Panc1 (cell line): ENCODE measurements around the gene SNED1. TPM values are rescaled to one million over a fixed set of nuclear protein-coding genes. Genes with fewer than 3 reads are reported as not detected.

ENCODE experiments used
- ATAC-seq: fragments of 200-7000 bp; cut with Tn5 transposase; 2 replicates; pipeline ENCODE4 v1.9.1; 2020; ENCODE audit warnings: mild to moderate bottlenecking, moderate library complexity
- BruUV-seq: library from RNA; stranded (reverse); fragments of 400-500 nt; replicated peaks from 2 replicates; lab custom pipeline; 2021; lab: Mats Ljungman, UMichigan
- CTCF ChIA-PET: fragments of 300-600 bp; sonication (Branson Sonifier 250); formaldehyde crosslinking; loops from one replicate; lab custom pipeline; 2022; ENCODE audit warnings: antibody characterized with exemption; lab: Charles Lee
- POLR2A ChIA-PET: fragments of 300-600 bp; sonication (Branson Sonifier 250); formaldehyde crosslinking; loops from one replicate; lab custom pipeline; 2022; ENCODE audit warnings: antibody characterized with exemption; lab: Charles Lee
- DNase-seq: peaks from one replicate; pipeline ENCODE4 v3.0.0-alpha.2; 2010; ENCODE audit warnings: low read depth, low spot score
- H3K27ac ChIP-seq: 2 replicates; pipeline ENCODE4 v1.5.1; 2011; ENCODE audit warnings: mild to moderate bottlenecking, low read length, inconsistent platforms
- H3K27me3 ChIP-seq: fragments of 200-500 bp; sonication (Bioruptor generic); 2 replicates; pipeline ENCODE4 v1.6.0; 2014; ENCODE audit warnings: low read length, inconsistent platforms; ENCODE audit not compliant: control insufficient read depth, insufficient read depth
- H3K36me3 ChIP-seq: fragments of 200-500 bp; sonication (Bioruptor generic); 2 replicates; pipeline ENCODE4 v1.5.1; 2014; ENCODE audit warnings: inconsistent platforms, mild to moderate bottlenecking, low read length, moderate library complexity; ENCODE audit not compliant: control insufficient read depth, insufficient read depth
- H3K4me1 ChIP-seq: 2 replicates; pipeline ENCODE4 v1.5.1; 2011; ENCODE audit warnings: inconsistent platforms, mild to moderate bottlenecking, low read length, moderate library complexity; ENCODE audit not compliant: control insufficient read depth, insufficient read depth
- H3K4me3 ChIP-seq, 2 experiments: 2 replicates each; pipeline ENCODE4 v1.5.1; 2011 to 2012; ENCODE audit warnings: low read depth in 2 of 2, low read length in 2 of 2, mild to moderate bottlenecking in 2 of 2, inconsistent platforms in 1 of 2, moderate library complexity in 1 of 2
- H3K9me3 ChIP-seq: fragments of 200-500 bp; sonication (Bioruptor generic); 2 replicates; pipeline ENCODE4 v1.5.1; 2014; ENCODE audit warnings: low read depth, mild to moderate bottlenecking, inconsistent platforms, low read length, moderate library complexity; ENCODE audit not compliant: control insufficient read depth, insufficient read depth
- CTCF ChIP-seq: fragments of 450-650 bp; IDR thresholded peaks from 2 replicates; pipeline ENCODE4 v1.5.1; 2017; ENCODE audit warnings: mild to moderate bottlenecking
- POLR2AphosphoS5 ChIP-seq: IDR thresholded peaks from 2 replicates; pipeline ENCODE4 v1.6.1; 2012; ENCODE audit warnings: mild to moderate bottlenecking, low read depth, low read length, moderate library complexity
- REST ChIP-seq, 2 experiments: IDR thresholded peaks; 2 replicates each; pipeline ENCODE4 v1.6.1; 2011 to 2012; ENCODE audit warnings: low read depth in 2 of 2, control low read depth in 1 of 2, low read length in 1 of 2, mild to moderate bottlenecking in 1 of 2, moderate library complexity in 1 of 2; ENCODE audit not compliant: insufficient read depth in 1 of 2
- SIN3A ChIP-seq: IDR thresholded peaks from 2 replicates; pipeline ENCODE4 v1.6.1; 2012; ENCODE audit warnings: low read depth, mild to moderate bottlenecking, low read length, moderate library complexity, borderline replicate concordance; ENCODE audit not compliant: insufficient read depth
- TCF7L2 ChIP-seq: IDR thresholded peaks from 2 replicates; pipeline ENCODE4 v1.6.1; 2011; ENCODE audit warnings: mild to moderate bottlenecking, low read depth, low read length, inconsistent platforms
- in situ Hi-C: cut with HindIII; loops from 2 replicates; pipeline ENCODE4 v1.10.0; 2016; ENCODE audit warnings: low sequenced_read_pairs, low pct_unique_long_range_greater_than_20kb
- intact Hi-C: fragments of 100-400 bp; cut with micrococcal nuclease; formaldehyde crosslinking; loops from one replicate; pipeline ENCODE4 v1.10.0; 2022; ENCODE audit not compliant: unreplicated experiment
- total RNA-seq: library from RNA; stranded (reverse); gene quantifications from one replicate; pipeline ENCODE4 v1.2.1, GENCODE V29; 2021; ENCODE audit not compliant: unreplicated experiment

The SNED1 gene
- total RNA-seq, 1 experiment from 2014 or later: 11.0 TPM

- no peak for DNase-seq
- POLR2A ChIA-PET: no interaction called here
- Histone ChIP-seq H3K27me3 (no peaks in the 10 kb centered on the region), H3K4me3 (no peak overlapping the region), H3K9me3 (no peaks in the 10 kb centered on the region), H3K4me1 (no peaks in the 10 kb centered on the region), H3K36me3 (no peaks in the 10 kb centered on the region), H3K27ac (no peak overlapping the region)
- in situ Hi-C loops (no loop called here), intact Hi-C loops (no loop called here)
- no peak for ATAC-seq
- CTCF ChIA-PET: interaction anchor here (1.1 kb wide), 1 partner anchor 12 kb away, joined by 3 read pairs; no protein-coding TSS in a partner anchor
- TF ChIP-seq TCF7L2 (no peak), REST (IDR thresholded peaks at IDR 0.05; ENCODE audit: insufficient read depth in 1 of 2, low read depth in 2 of 2, low read length in 1 of 2) (no peak), POLR2AphosphoS5 (no peak), SIN3A (no peak), CTCF (no peak)
- no TSS peak for BruUV-seq
These were observed 67.9 kb downstream of the SNED1 start for GRCh38 chr2:241066171-241066892.

- H3K27ac ChIP-seq: no peak overlapping the region
- H3K4me1 ChIP-seq: no peaks in the 10 kb centered on the region
- intact Hi-C loops (no loop called here), in situ Hi-C loops (no loop called here)
- no peaks in the 10 kb centered on the region for H3K27me3 ChIP-seq
- POLR2A ChIA-PET: no interaction called here
- H3K4me3 ChIP-seq: no peak overlapping the region
- H3K36me3 ChIP-seq: no peaks in the 10 kb centered on the region
- DNase-seq: no peak
- CTCF ChIA-PET: no interaction called here
- no peaks in the 10 kb centered on the region for H3K9me3 ChIP-seq
- TF ChIP-seq POLR2AphosphoS5: no peak
- TF ChIP-seq REST (IDR thresholded peaks at IDR 0.05; ENCODE audit: insufficient read depth in 1 of 2, low read depth in 2 of 2, low read length in 1 of 2): peak; percentile 89 to 93
- no TSS peak for BruUV-seq
- ATAC-seq: no peak
These were observed 68.5 kb downstream of the SNED1 start for GRCh38 chr2:241066893-241067341.
